K562 (cell line): Measurements from ENCODE around the gene EEFSEC. TPM values are rescaled to one million over a fixed set of nuclear protein-coding genes. Genes with fewer than 3 reads are reported as not detected.

Source experiments
- ATAC-seq: fragments of 200-7000 bp; cut with Tn5 transposase; 3 replicates; pipeline ENCODE4 v1.9.1; 2020; ENCODE audit warnings: moderate library complexity
- BruUV-seq: library from RNA; stranded (reverse); fragments of 400-500 nt; replicated peaks from 2 replicates; lab custom pipeline; 2021; lab: Mats Ljungman, UMichigan
- CTCF ChIA-PET: fragments of 300-600 bp; formaldehyde crosslinking; extraction: SDS; loops from one replicate; lab custom pipeline; 2021; ENCODE audit warnings: low intra/inter-chr PET ratio; lab: Yijun Ruan, JAX
- POLR2A ChIA-PET: fragments of 300-600, 350-650 bp; sonication (Branson Sonifier 250); formaldehyde crosslinking; extraction: SDS; loops from one replicate; lab custom pipeline; 2021; ENCODE audit warnings: antibody characterized with exemption, inconsistent platforms; lab: Yijun Ruan, JAX
- DNase-seq, 4 experiments: peaks; one replicate each; pipeline versions ENCODE4 v3.0.0 to v3.0.0-alpha.2; 2011 to 2018; ENCODE audit warnings: low spot score in 3 of 4, mixed read lengths in 3 of 4; ENCODE audit errors: extremely low read depth in 1 of 4
- FAIRE-seq: peaks from 2 replicates; lab custom pipeline; 2011; peaks lifted over from hg19 to GRCh38; lab: Jason Lieb, UNC
- H2AFZ ChIP-seq: 2 replicates; pipeline ENCODE4 v1.6.0; 2011; ENCODE audit warnings: low read depth, low read length, control low read depth, inconsistent platforms
- H3K27ac ChIP-seq: fragments of 200-600 bp; 3 replicates; pipeline ENCODE4 v1.8.0; 2011; ENCODE audit warnings: low read depth, mild to moderate bottlenecking, control low read depth, inconsistent platforms, low read length, moderate library complexity, mixed read lengths; ENCODE audit errors: extremely low read depth
- H3K27me3 ChIP-seq, 2 experiments: fragments of 300-600 bp in 1 of 2; 2 replicates in 1 of 2; 3 replicates in 1 of 2; pipeline versions ENCODE4 v1.6.0 to v1.8.0; 2011; ENCODE audit warnings: inconsistent platforms in 2 of 2, low read length in 2 of 2, mild to moderate bottlenecking in 1 of 2, mixed read lengths in 1 of 2, moderate library complexity in 1 of 2; ENCODE audit not compliant: control insufficient read depth in 2 of 2, insufficient read depth in 2 of 2
- H3K36me3 ChIP-seq: fragments of 300-600 bp; 3 replicates; pipeline ENCODE4 v1.8.0; 2011; ENCODE audit warnings: mild to moderate bottlenecking, low read length, inconsistent platforms; ENCODE audit not compliant: control insufficient read depth, insufficient read depth
- H3K4me1 ChIP-seq, 2 experiments: fragments of 200-600 bp in 1 of 2; replicated peaks in 1 of 2; 2 replicates in 1 of 2; 3 replicates in 1 of 2; pipeline versions ENCODE4 v1.5.1 to v1.8.0; 2011; ENCODE audit warnings: inconsistent platforms in 2 of 2, low read length in 2 of 2, mild to moderate bottlenecking in 1 of 2, mixed read lengths in 1 of 2, moderate library complexity in 1 of 2; ENCODE audit not compliant: control insufficient read depth in 2 of 2, insufficient read depth in 2 of 2
- H3K4me2 ChIP-seq: 2 replicates; pipeline ENCODE4 v1.6.1; 2011; ENCODE audit warnings: low read length, control low read depth, inconsistent platforms, mixed read lengths; ENCODE audit not compliant: insufficient read depth
- H3K4me3 ChIP-seq: fragments of 200-600 bp; sonication (generic), shearing (Covaris generic); 2 replicates; pipeline ENCODE4 v1.5.1; 2016; ENCODE audit warnings: control low read depth, inconsistent platforms
- H3K79me2 ChIP-seq: fragments of 200-600 bp; 3 replicates; pipeline ENCODE4 v1.8.0; 2011; ENCODE audit warnings: low read length, inconsistent platforms; ENCODE audit not compliant: control insufficient read depth, insufficient read depth
- H3K9ac ChIP-seq, 2 experiments: 2 replicates each; pipeline versions ENCODE4 v1.6.0 to v1.6.1; 2011; ENCODE audit warnings: low read depth in 2 of 2, low read length in 2 of 2, control low read depth in 1 of 2, inconsistent platforms in 1 of 2, mild to moderate bottlenecking in 1 of 2, mixed read lengths in 1 of 2; ENCODE audit not compliant: insufficient read depth in 1 of 2
- H3K9me1 ChIP-seq: one replicate; pipeline ENCODE4 v1.6.0; 2011; ENCODE audit warnings: inconsistent platforms, mild to moderate bottlenecking, low read length, moderate library complexity; ENCODE audit not compliant: control insufficient read depth, insufficient read depth
- H3K9me3 ChIP-seq: replicated peaks from 2 replicates; pipeline ENCODE4 v1.5.1; 2011; ENCODE audit warnings: low read depth, low read length, inconsistent platforms; ENCODE audit not compliant: control insufficient read depth, insufficient read depth
- H4K20me1 ChIP-seq: replicated peaks from 2 replicates; pipeline ENCODE4 v1.6.1; 2011; ENCODE audit warnings: low read length, inconsistent platforms, mixed read lengths; ENCODE audit not compliant: control insufficient read depth, insufficient read depth
- BRD4 ChIP-seq: fragments of 200-600 bp; sonication (generic); IDR thresholded peaks from 2 replicates; pipeline ENCODE4 v1.6.1; 2017; ENCODE audit warnings: inconsistent platforms
- CC2D1A ChIP-seq: fragments of 450-650 bp; IDR thresholded peaks from 2 replicates; pipeline ENCODE4 v1.6.1; 2017; ENCODE audit warnings: mild to moderate bottlenecking
- ESRRB ChIP-seq: fragments of 250-450 bp; sonication (Bioruptor Pico); IDR thresholded peaks from 2 replicates; pipeline ENCODE4 v1.5.0; 2020; ENCODE audit warnings: mild to moderate bottlenecking, moderate library complexity, borderline replicate concordance
- FOSL1 ChIP-seq: fragments of 200-800 bp; sonication (Bioruptor generic); conservative IDR thresholded peaks from 2 replicates; pipeline ENCODE4 v1.6.1; 2016; ENCODE audit warnings: missing genetic modification characterization, missing compliant biosample characterization
- HCFC1 ChIP-seq: IDR thresholded peaks from 2 replicates; pipeline ENCODE4 v1.6.1; 2012; ENCODE audit warnings: low read depth, low read length, improper control_type of control experiment
- HMG20B ChIP-seq: fragments of 250-450 bp; sonication (Bioruptor Pico); IDR thresholded peaks from 2 replicates; pipeline ENCODE4 v1.5.0; 2021; ENCODE audit warnings: mild to moderate bottlenecking
- KDM4B ChIP-seq, 2 experiments: fragments of 450-650 bp in 1 of 2; sonication (generic) in 1 of 2; IDR thresholded peaks; 2 replicates each; pipeline ENCODE4 v1.6.1; 2016 to 2017; ENCODE audit warnings: borderline replicate concordance in 2 of 2, antibody characterized with exemption in 1 of 2, low read depth in 1 of 2, mild to moderate bottlenecking in 1 of 2
- MEF2A ChIP-seq: IDR thresholded peaks from 2 replicates; pipeline ENCODE4 v1.6.1; 2011; ENCODE audit warnings: low read depth, mild to moderate bottlenecking, low read length, moderate library complexity; ENCODE audit not compliant: control insufficient read depth
- NFXL1 ChIP-seq: fragments of 450-650 bp; formaldehyde crosslinking; IDR thresholded peaks from 2 replicates; pipeline ENCODE4 v1.4.0; 2021; ENCODE audit warnings: mild to moderate bottlenecking
- PURB ChIP-seq: sonication (generic); formaldehyde crosslinking; IDR thresholded peaks from 2 replicates; pipeline ENCODE4 v1.9.0; 2021; ENCODE audit warnings: low read depth, mild to moderate bottlenecking, missing genetic modification reagents
- RAD51 ChIP-seq: fragments of 450-650 bp; IDR thresholded peaks from 2 replicates; pipeline ENCODE4 v1.7.1; 2016; ENCODE audit warnings: low read depth, mild to moderate bottlenecking, borderline replicate concordance
- SMARCC2 ChIP-seq: fragments of 450-650 bp; IDR thresholded peaks from 2 replicates; pipeline ENCODE4 v1.6.1; 2017; ENCODE audit warnings: antibody characterized with exemption, moderate library complexity, mild to moderate bottlenecking, low read depth
- SUPT5H ChIP-seq: fragments of 450-650 bp; IDR thresholded peaks from 2 replicates; pipeline ENCODE4 v1.6.1; 2016
- YBX1 ChIP-seq: fragments of 450-650 bp; IDR thresholded peaks from 2 replicates; pipeline ENCODE4 v1.7.1; 2016; ENCODE audit warnings: mild to moderate bottlenecking
- ZEB2 ChIP-seq: fragments of 450-650 bp; IDR thresholded peaks from 2 replicates; pipeline ENCODE4 v1.6.1; 2016
- WGBS: fragments of 100-300 bp; shearing (Covaris generic); methylation state at CpG from one replicate; pipeline ENCODE4 v1.1.6; 2016; ENCODE audit warnings: low coverage, mixed read lengths; ENCODE audit not compliant: insufficient coverage; ENCODE audit errors: missing lambda C conversion rate; 5-methylcytosine and 5-hydroxymethylcytosine counted together
- in situ Hi-C: fragments of 300-500 bp; cut with MboI; formaldehyde crosslinking; loops from 4 replicates; pipeline ENCODE4 v1.15.0; 2018; ENCODE audit warnings: inconsistent platforms, mixed read lengths
- intact Hi-C: fragments of 100-400 bp; cut with micrococcal nuclease; formaldehyde crosslinking; loops from 2 replicates; pipeline ENCODE4 v1.14.2; 2022
- polyA plus RNA-seq, 8 experiments: library from polyadenylated mRNA; depleted of rRNA in 4 of 8; stranded (reverse) in 5 of 8; unstranded in 3 of 8; fragments of >200 nt; fragmentation: Nextera tagmentation in 2 of 8; fragmentation: Illumina TruSeq in 1 of 8; extraction: Ambion mirVana in 2 of 8; extraction: Trizol in 1 of 8; gene quantifications; 2 replicates each; pipeline versions ENCODE4 v1.2.1 to v1.2.3, GENCODE V29; 2011 to 2014; ENCODE audit warnings: inconsistent platforms in 1 of 8, missing spikeins in 1 of 8
- total RNA-seq, 7 experiments: library from RNA; depleted of rRNA in 6 of 7; stranded (reverse); fragments of >200 nt in 6 of 7; fragmentation: Illumina TruSeq in 2 of 7; extraction: Trizol in 2 of 7; gene quantifications; 2 replicates each; pipeline versions ENCODE4 v1.2.1 to v1.2.3, GENCODE V29; 2011 to 2021; ENCODE audit warnings: low replicate concordance in 1 of 7
- TF ChIP-seq, protein P1 (sequence below): fragments of 250-450 bp; sonication (Bioruptor Pico); IDR thresholded peaks from 2 replicates; pipeline ENCODE4 v1.8.0; 2021; ENCODE audit warnings: mild to moderate bottlenecking, moderate library complexity

Gene EEFSEC
- total and polyA plus RNA-seq, 9 of the 15 experiments (the other 6 are each of a cell fraction or from before 2014, with no cell fraction given), result 0.35 to 11.8 (median 7.7) TPM

DNA sequence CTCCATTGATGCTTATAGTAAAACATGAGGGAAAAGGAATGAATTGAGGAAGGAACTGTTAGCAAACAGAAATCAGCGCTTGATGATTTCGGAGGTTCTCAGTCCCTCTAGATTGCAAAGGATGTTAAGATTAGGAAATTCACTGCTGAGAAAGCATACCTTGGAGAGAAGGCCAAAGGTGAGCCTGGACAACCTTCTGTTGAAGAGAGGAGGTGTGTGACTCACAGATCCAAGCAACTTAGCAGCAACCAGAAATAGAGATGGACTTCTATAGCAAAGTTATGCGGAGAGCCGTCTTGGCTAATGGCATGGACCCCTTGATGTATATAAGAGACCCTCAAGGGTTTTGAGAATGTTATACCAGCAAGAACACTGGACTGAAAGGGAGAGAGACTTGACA, 114.3 kb downstream of the EEFSEC start:
- Histone ChIP-seq H3K27ac (no peak overlapping the region), H3K9me3 (no peaks in the 10 kb centered on the region), H3K4me1 (peaks cover 0 to 9% of the 10 kb centered on the region in 2 experiments; a peak in 2 of 5 replicates), H3K27me3 (no peaks in the 10 kb centered on the region), H4K20me1 (no peaks in the 10 kb centered on the region), H3K9ac (no peak overlapping the region), H2AFZ (no peak overlapping the region), H3K4me3 (no peak overlapping the region), H3K36me3 (peaks cover 4% of the 10 kb centered on the region; the same call in 1 of the 3 replicates), H3K4me2 (no peak overlapping the region), H3K9me1 (no peaks in the 10 kb centered on the region), H3K79me2 (no peaks in the 10 kb centered on the region)
- BruUV-seq, result no TSS peak
- no peak for FAIRE-seq
- ChIA-PET POLR2A (interaction anchor here (1.0 kb wide), 1 partner anchor 11 kb away, joined by 4 read pairs; no protein-coding TSS in a partner anchor), CTCF (no interaction called here)
- DNase-seq, result no peak
- in situ Hi-C loops, result no loop called here
- TF ChIP-seq RAD51 (no peak), KDM4B (IDR thresholded peaks at IDR 0.05; ENCODE audit: borderline replicate concordance in 2 of 2, low read depth in 1 of 2) (no peak), BRD4 (no peak), HCFC1 (no peak), HMG20B (no peak), CC2D1A (no peak), NFXL1 (no peak), ZEB2 (no peak), SMARCC2 (no peak), ESRRB (CRISPR knock-in tag) (no peak), YBX1 (no peak), PURB (CRISPR knock-in tag) (no peak), FOSL1 (tag) (no peak), MEF2A (no peak), SUPT5H (no peak)
- TF ChIP-seq, protein P1, sequence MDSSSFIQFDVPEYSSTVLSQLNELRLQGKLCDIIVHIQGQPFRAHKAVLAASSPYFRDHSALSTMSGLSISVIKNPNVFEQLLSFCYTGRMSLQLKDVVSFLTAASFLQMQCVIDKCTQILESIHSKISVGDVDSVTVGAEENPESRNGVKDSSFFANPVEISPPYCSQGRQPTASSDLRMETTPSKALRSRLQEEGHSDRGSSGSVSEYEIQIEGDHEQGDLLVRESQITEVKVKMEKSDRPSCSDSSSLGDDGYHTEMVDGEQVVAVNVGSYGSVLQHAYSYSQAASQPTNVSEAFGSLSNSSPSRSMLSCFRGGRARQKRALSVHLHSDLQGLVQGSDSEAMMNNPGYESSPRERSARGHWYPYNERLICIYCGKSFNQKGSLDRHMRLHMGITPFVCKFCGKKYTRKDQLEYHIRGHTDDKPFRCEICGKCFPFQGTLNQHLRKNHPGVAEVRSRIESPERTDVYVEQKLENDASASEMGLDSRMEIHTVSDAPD (CRISPR knock-in tag), result no peak
- no peak for ATAC-seq
- 64% methylated on average over 4 of the region's 4 CpGs for WGBS
- intact Hi-C loops, result no loop called here
